ENCODE results near the gene OSBPL9.

Gene OSBPL9

DNA sequence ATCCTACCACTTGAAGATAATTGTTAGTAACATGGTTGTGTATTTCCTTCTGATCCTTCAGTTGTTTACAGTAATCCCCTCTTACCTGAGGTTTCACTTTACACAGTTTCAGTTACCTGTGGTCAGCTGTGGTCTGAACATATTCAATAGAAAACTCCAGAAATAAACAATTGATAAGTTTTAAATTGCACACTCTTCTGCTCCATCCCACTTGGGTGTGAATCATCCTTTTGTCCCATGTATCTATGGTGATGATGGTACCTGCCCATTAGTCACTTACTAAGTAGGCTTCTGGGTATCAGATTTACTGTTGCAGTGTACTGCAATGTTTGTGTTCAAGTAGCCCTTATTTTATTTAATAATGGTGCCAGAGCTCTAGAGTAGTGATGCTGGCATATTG, 62.5 kb downstream of the OSBPL9 start:
- no peaks in the 10 kb centered on the region for H3K9me3 ChIP-seq (ENCODE audit: control insufficient read depth, insufficient read depth, low read depth, low read length)
- no peak overlapping the region for H3K4me3 ChIP-seq (ENCODE audit: low read depth, low read length)
- H3K27ac ChIP-seq (ENCODE audit: extremely low read depth, low read depth, low read length) = no peak overlapping the region
- H3K4me1 ChIP-seq (ENCODE audit: control insufficient read depth, insufficient read depth, low read length) = no peaks in the 10 kb centered on the region
- POLR2A ChIA-PET = no interaction called here
- TF ChIP-seq, protein P1, sequence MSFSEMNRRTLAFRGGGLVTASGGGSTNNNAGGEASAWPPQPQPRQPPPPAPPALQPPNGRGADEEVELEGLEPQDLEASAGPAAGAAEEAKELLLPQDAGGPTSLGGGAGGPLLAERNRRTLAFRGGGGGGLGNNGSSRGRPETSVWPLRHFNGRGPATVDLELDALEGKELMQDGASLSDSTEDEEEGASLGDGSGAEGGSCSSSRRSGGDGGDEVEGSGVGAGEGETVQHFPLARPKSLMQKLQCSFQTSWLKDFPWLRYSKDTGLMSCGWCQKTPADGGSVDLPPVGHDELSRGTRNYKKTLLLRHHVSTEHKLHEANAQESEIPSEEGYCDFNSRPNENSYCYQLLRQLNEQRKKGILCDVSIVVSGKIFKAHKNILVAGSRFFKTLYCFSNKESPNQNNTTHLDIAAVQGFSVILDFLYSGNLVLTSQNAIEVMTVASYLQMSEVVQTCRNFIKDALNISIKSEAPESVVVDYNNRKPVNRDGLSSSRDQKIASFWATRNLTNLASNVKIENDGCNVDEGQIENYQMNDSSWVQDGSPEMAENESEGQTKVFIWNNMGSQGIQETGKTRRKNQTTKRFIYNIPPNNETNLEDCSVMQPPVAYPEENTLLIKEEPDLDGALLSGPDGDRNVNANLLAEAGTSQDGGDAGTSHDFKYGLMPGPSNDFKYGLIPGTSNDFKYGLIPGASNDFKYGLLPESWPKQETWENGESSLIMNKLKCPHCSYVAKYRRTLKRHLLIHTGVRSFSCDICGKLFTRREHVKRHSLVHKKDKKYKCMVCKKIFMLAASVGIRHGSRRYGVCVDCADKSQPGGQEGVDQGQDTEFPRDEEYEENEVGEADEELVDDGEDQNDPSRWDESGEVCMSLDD (tag by site-specific recombination; IDR thresholded peaks at IDR 0.05) = no peak
- TF ChIP-seq ZFP37 (tag by site-specific recombination; IDR thresholded peaks at IDR 0.05) = no peak
- TF ChIP-seq SETDB1 (IDR thresholded peaks at IDR 0.05; ENCODE audit: insufficient read length, low read length) = no peak
- no peak for TF ChIP-seq MEIS1 (CRISPR knock-in tag; IDR thresholded peaks at IDR 0.05; ENCODE audit: borderline replicate concordance)
- TF ChIP-seq ZNF843 (tag by site-specific recombination; IDR thresholded peaks at IDR 0.05) = no peak
- TF ChIP-seq REPIN1 (tag by site-specific recombination; IDR thresholded peaks at IDR 0.05; ENCODE audit: low read depth) = no peak
- TF ChIP-seq, protein P2, sequence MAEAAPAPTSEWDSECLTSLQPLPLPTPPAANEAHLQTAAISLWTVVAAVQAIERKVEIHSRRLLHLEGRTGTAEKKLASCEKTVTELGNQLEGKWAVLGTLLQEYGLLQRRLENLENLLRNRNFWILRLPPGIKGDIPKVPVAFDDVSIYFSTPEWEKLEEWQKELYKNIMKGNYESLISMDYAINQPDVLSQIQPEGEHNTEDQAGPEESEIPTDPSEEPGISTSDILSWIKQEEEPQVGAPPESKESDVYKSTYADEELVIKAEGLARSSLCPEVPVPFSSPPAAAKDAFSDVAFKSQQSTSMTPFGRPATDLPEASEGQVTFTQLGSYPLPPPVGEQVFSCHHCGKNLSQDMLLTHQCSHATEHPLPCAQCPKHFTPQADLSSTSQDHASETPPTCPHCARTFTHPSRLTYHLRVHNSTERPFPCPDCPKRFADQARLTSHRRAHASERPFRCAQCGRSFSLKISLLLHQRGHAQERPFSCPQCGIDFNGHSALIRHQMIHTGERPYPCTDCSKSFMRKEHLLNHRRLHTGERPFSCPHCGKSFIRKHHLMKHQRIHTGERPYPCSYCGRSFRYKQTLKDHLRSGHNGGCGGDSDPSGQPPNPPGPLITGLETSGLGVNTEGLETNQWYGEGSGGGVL (tag by site-specific recombination; IDR thresholded peaks at IDR 0.05) = no peak
- TF ChIP-seq, protein P3, sequence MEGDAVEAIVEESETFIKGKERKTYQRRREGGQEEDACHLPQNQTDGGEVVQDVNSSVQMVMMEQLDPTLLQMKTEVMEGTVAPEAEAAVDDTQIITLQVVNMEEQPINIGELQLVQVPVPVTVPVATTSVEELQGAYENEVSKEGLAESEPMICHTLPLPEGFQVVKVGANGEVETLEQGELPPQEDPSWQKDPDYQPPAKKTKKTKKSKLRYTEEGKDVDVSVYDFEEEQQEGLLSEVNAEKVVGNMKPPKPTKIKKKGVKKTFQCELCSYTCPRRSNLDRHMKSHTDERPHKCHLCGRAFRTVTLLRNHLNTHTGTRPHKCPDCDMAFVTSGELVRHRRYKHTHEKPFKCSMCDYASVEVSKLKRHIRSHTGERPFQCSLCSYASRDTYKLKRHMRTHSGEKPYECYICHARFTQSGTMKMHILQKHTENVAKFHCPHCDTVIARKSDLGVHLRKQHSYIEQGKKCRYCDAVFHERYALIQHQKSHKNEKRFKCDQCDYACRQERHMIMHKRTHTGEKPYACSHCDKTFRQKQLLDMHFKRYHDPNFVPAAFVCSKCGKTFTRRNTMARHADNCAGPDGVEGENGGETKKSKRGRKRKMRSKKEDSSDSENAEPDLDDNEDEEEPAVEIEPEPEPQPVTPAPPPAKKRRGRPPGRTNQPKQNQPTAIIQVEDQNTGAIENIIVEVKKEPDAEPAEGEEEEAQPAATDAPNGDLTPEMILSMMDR (tag by site-specific recombination; IDR thresholded peaks at IDR 0.05) = no peak
- no peak for TF ChIP-seq IKZF3 (tag by site-specific recombination; IDR thresholded peaks at IDR 0.05)
- no peak for TF ChIP-seq ZNF211 (tag by site-specific recombination; IDR thresholded peaks at IDR 0.05; ENCODE audit: low read depth)
- no peak for TF ChIP-seq EGR2 (tag by site-specific recombination; IDR thresholded peaks at IDR 0.05; ENCODE audit: low read depth)
- TF ChIP-seq ZNF707 (tag by site-specific recombination; IDR thresholded peaks at IDR 0.05) = no peak
- no peak for TF ChIP-seq ZNF426 (tag by site-specific recombination; IDR thresholded peaks at IDR 0.05)
- TF ChIP-seq, protein P4, sequence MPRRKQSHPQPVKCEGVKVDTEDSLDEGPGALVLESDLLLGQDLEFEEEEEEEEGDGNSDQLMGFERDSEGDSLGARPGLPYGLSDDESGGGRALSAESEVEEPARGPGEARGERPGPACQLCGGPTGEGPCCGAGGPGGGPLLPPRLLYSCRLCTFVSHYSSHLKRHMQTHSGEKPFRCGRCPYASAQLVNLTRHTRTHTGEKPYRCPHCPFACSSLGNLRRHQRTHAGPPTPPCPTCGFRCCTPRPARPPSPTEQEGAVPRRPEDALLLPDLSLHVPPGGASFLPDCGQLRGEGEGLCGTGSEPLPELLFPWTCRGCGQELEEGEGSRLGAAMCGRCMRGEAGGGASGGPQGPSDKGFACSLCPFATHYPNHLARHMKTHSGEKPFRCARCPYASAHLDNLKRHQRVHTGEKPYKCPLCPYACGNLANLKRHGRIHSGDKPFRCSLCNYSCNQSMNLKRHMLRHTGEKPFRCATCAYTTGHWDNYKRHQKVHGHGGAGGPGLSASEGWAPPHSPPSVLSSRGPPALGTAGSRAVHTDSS (tag by site-specific recombination; IDR thresholded peaks at IDR 0.05) = no peak
- TF ChIP-seq MZF1 (tag by site-specific recombination; IDR thresholded peaks at IDR 0.05; ENCODE audit: borderline replicate concordance) = no peak
- TF ChIP-seq ZNF10 (tag by site-specific recombination; IDR thresholded peaks at IDR 0.05) = no peak
- no peak for TF ChIP-seq ZBTB7A (tag by site-specific recombination; IDR thresholded peaks at IDR 0.05; ENCODE audit: low read depth)
- TF ChIP-seq ZNF623 (tag by site-specific recombination; IDR thresholded peaks at IDR 0.05) = no peak
- no peak for TF ChIP-seq ZBTB48 (tag by site-specific recombination; IDR thresholded peaks at IDR 0.05)
- no peak for TF ChIP-seq ZNF777 (tag by site-specific recombination; IDR thresholded peaks at IDR 0.05; ENCODE audit: borderline replicate concordance)
- CTCF ChIA-PET = no interaction called here
- H3K36me3 ChIP-seq (ENCODE audit: control insufficient read depth in 2 of 2, insufficient read depth in 1 of 2, low read length in 2 of 2) = no peaks in the 10 kb centered on the region

All from HEK293 (cell line).